HCT116 (cell line): ENCODE data around the gene RWDD2A. TPM values are rescaled to one million over a fixed set of nuclear protein-coding genes. Genes with fewer than 3 reads are reported as not detected.

Experiments
- ATAC-seq: fragments of 200-7000 bp; cut with Tn5 transposase; 2 replicates; pipeline ENCODE4 v1.9.1; 2020; ENCODE audit warnings: mild to moderate bottlenecking, moderate library complexity
- BruUV-seq: library from RNA; stranded (reverse); fragments of 400-500 nt; replicated peaks from 2 replicates; lab custom pipeline; 2021; lab: Mats Ljungman, UMichigan
- CTCF ChIA-PET: fragments of 300-600 bp; sonication (Branson Sonifier 250); formaldehyde crosslinking; loops from one replicate; lab custom pipeline; 2021; ENCODE audit warnings: antibody characterized with exemption; lab: Charles Lee
- POLR2A ChIA-PET: fragments of 300-600, 350-600 bp; sonication (Branson Sonifier 250); formaldehyde crosslinking; loops from one replicate; lab custom pipeline; 2021; ENCODE audit warnings: antibody characterized with exemption; lab: Charles Lee
- RAD21 ChIA-PET, 2 experiments: fragments of 300-600 bp; sonication (Branson Sonifier 250); formaldehyde crosslinking; loops; one replicate each; lab custom pipeline; 2023; ENCODE audit warnings: low total read pairs in 2 of 2; ENCODE audit not compliant: uncharacterized antibody in 2 of 2, unreplicated experiment in 2 of 2, low non-redundant PET in 1 of 2; lab: Charles Lee
- DNase-seq: peaks from one replicate; pipeline ENCODE4 v3.0.0-alpha.2; 2010; ENCODE audit warnings: low read depth, low spot score
- H2AFZ ChIP-seq: fragments of 200-600 bp; shearing (Covaris generic), sonication (generic); 2 replicates; pipeline ENCODE4 v1.6.1; 2017; ENCODE audit warnings: low read depth, mixed run types, mixed read lengths, antibody characterized with exemption, low read length; ENCODE audit not compliant: poor library complexity, severe bottlenecking
- H3K27ac ChIP-seq: 2 replicates; pipeline ENCODE4 v1.5.1; 2012; ENCODE audit warnings: low read depth, low read length
- H3K27me3 ChIP-seq: fragments of 200-600 bp; sonication (generic); 2 replicates; pipeline ENCODE4 v1.6.1; 2016; ENCODE audit warnings: mixed run types, low read length, mixed read lengths; ENCODE audit not compliant: insufficient read depth
- H3K36me3 ChIP-seq, 2 experiments: fragments of 200-500 bp in 1 of 2; fragments of 200-600 bp in 1 of 2; sonication (Bioruptor generic) in 1 of 2; sonication (generic) in 1 of 2; 2 replicates each; pipeline versions ENCODE4 v1.5.1 to v1.6.1; 2014 to 2016; ENCODE audit warnings: low read length in 2 of 2, inconsistent platforms in 1 of 2, mixed read lengths in 1 of 2, mixed run types in 1 of 2; ENCODE audit not compliant: insufficient read depth in 2 of 2, control insufficient read depth in 1 of 2
- H3K4me1 ChIP-seq, 2 experiments: fragments of 200-600 bp in 1 of 2; sonication (generic) in 1 of 2; 2 replicates each; pipeline versions ENCODE4 v1.5.1 to v1.6.1; 2012 to 2017; ENCODE audit warnings: low read length in 2 of 2, inconsistent platforms in 1 of 2, mild to moderate bottlenecking in 1 of 2, mixed read lengths in 1 of 2, mixed run types in 1 of 2, moderate library complexity in 1 of 2; ENCODE audit not compliant: insufficient read depth in 2 of 2, control insufficient read depth in 1 of 2
- H3K4me2 ChIP-seq: fragments of 200-600 bp; sonication (generic); 2 replicates; pipeline ENCODE4 v1.6.1; 2017; ENCODE audit warnings: mixed run types, low read length, mixed read lengths
- H3K4me3 ChIP-seq, 2 experiments: fragments of 200-600 bp in 1 of 2; sonication (generic) in 1 of 2; replicated peaks in 1 of 2; 2 replicates each; pipeline ENCODE4 v1.5.1; 2011 to 2016; ENCODE audit warnings: low read length in 2 of 2, control low read depth in 1 of 2, low read depth in 1 of 2, mild to moderate bottlenecking in 1 of 2, mixed read lengths in 1 of 2, mixed run types in 1 of 2
- H3K79me2 ChIP-seq: fragments of 200-600 bp; sonication (generic); 2 replicates; pipeline ENCODE4 v1.6.1; 2017; ENCODE audit warnings: mild to moderate bottlenecking, mixed run types, low read length, moderate library complexity, mixed read lengths; ENCODE audit not compliant: insufficient read depth
- H3K9ac ChIP-seq: fragments of 200-600 bp; sonication (generic); 2 replicates; pipeline ENCODE4 v1.6.1; 2016; ENCODE audit warnings: low read length, mixed read lengths
- H3K9me2 ChIP-seq: fragments of 200-600 bp; sonication (generic), shearing (Covaris generic); 2 replicates; pipeline ENCODE4 v1.6.1; 2017; ENCODE audit warnings: mixed run types, mild to moderate bottlenecking, moderate library complexity; ENCODE audit not compliant: insufficient read depth
- H3K9me3 ChIP-seq, 2 experiments: fragments of 200-500 bp in 1 of 2; fragments of 200-600 bp in 1 of 2; sonication (Bioruptor generic) in 1 of 2; sonication (generic) in 1 of 2; 2 replicates each; pipeline ENCODE4 v1.6.1; 2014 to 2017; ENCODE audit warnings: low read length in 2 of 2, mixed read lengths in 2 of 2, inconsistent platforms in 1 of 2, low read depth in 1 of 2, mild to moderate bottlenecking in 1 of 2, mixed run types in 1 of 2, moderate library complexity in 1 of 2; ENCODE audit not compliant: control insufficient read depth in 1 of 2, insufficient read depth in 1 of 2
- H4K20me1 ChIP-seq: fragments of 200-600 bp; sonication (generic), shearing (Covaris generic); 2 replicates; pipeline ENCODE4 v1.6.1; 2017; ENCODE audit warnings: mixed run types, mild to moderate bottlenecking, moderate library complexity; ENCODE audit not compliant: insufficient read depth
- CBX3 ChIP-seq: IDR thresholded peaks from 2 replicates; pipeline ENCODE4 v1.6.1; 2012; ENCODE audit warnings: low read depth
- CTCF ChIP-seq, 3 experiments: fragments of 200-600 bp in 1 of 3; sonication (generic) in 1 of 3; IDR thresholded peaks in 2 of 3; conservative IDR thresholded peaks in 1 of 3; 2 replicates each; pipeline ENCODE4 v1.5.1; 2012 to 2017; ENCODE audit warnings: low read depth in 2 of 3, low read length in 2 of 3, antibody characterized with exemption in 1 of 3, borderline replicate concordance in 1 of 3, control low read depth in 1 of 3, mild to moderate bottlenecking in 1 of 3, mixed read lengths in 1 of 3, mixed run types in 1 of 3, moderate library complexity in 1 of 3; ENCODE audit not compliant: insufficient read depth in 1 of 3
- ELF1 ChIP-seq: IDR thresholded peaks from 2 replicates; pipeline ENCODE4 v1.6.1; 2012; ENCODE audit warnings: low read depth, borderline replicate concordance
- REST ChIP-seq: IDR thresholded peaks from 2 replicates; pipeline ENCODE4 v1.6.1; 2012; ENCODE audit warnings: low read depth
- SP1 ChIP-seq: IDR thresholded peaks from 2 replicates; pipeline ENCODE4 v1.6.1; 2012; ENCODE audit warnings: low read depth
- SRF ChIP-seq: IDR thresholded peaks from 2 replicates; pipeline ENCODE4 v1.6.1; 2012; ENCODE audit warnings: low read depth
- YY1 ChIP-seq: IDR thresholded peaks from 2 replicates; pipeline ENCODE4 v1.6.1; 2011; ENCODE audit warnings: low read length, low read depth, moderate library complexity, mild to moderate bottlenecking; ENCODE audit not compliant: insufficient replicate concordance; ENCODE audit errors: extremely low read depth
- ZFX ChIP-seq: fragments of 450-650 bp; IDR thresholded peaks from 2 replicates; pipeline ENCODE4 v1.6.1; 2017
- intact Hi-C: fragments of 100-400 bp; cut with micrococcal nuclease; formaldehyde crosslinking; loops from 2 replicates; pipeline ENCODE4 v1.10.0; 2022
- total RNA-seq: library from RNA; stranded (reverse); gene quantifications from one replicate; pipeline ENCODE4 v1.2.1, GENCODE V29; 2021; ENCODE audit not compliant: unreplicated experiment

RWDD2A gene
- total RNA-seq, 1 experiment from 2014 or later: 3.6 TPM

- H3K27me3 ChIP-seq: no peaks in the 10 kb centered on the region
- no peaks in the 10 kb centered on the region for H3K79me2 ChIP-seq
- RAD21 ChIA-PET: no interaction called here
- TF ChIP-seq CTCF (IDR thresholded peaks at IDR 0.05 in 2 of 3, conservative IDR thresholded peaks at IDR 0.05 in 1 of 3; ENCODE audit: borderline replicate concordance in 1 of 3, insufficient read depth in 1 of 3, low read depth in 2 of 3, low read length in 2 of 3) (no peak), ELF1 (no peak), SP1 (no peak), SRF (no peak), CBX3 (no peak), ZFX (no peak), YY1 (no peak), REST (no peak)
- CTCF ChIA-PET: interaction anchor here (1.9 kb wide), 1 partner anchor 15 kb away, joined by 5 read pairs; no protein-coding TSS in a partner anchor
- H3K4me3 ChIP-seq: no peak overlapping the region
- intact Hi-C loops: no loop called here
- POLR2A ChIA-PET: no interaction called here
- peaks cover 0 to 5% of the 10 kb centered on the region in 2 experiments; a peak in 1 of 4 replicates for H3K4me1 ChIP-seq
- H3K9me2 ChIP-seq: no peaks in the 10 kb centered on the region
- no peak for ATAC-seq
- no peak overlapping the region for H3K4me2 ChIP-seq
- no peak overlapping the region for H3K9ac ChIP-seq
- no peak overlapping the region for H2AFZ ChIP-seq
- no peak for DNase-seq
- H3K36me3 ChIP-seq: no peaks in the 10 kb centered on the region
- no peak overlapping the region for H3K27ac ChIP-seq
- H3K9me3 ChIP-seq: no peaks in the 10 kb centered on the region
- no TSS peak for BruUV-seq
- no peaks in the 10 kb centered on the region for H4K20me1 ChIP-seq
These were observed 6.7 kb downstream of the RWDD2A start for GRCh38 chr6:83199863-83200225.
